ENCODE results near the gene CEP126.

The CEP126 gene

GRCh38 chr11:101914738-101915426 lies at the start of gene CEP126:
TSS of gene CEP126 (plus strand) at chr11:101915010. CDS start at chr11:101915285, 275 bp downstream.
- DNase-seq (ENCODE audit: low read depth in 2 of 2) = peak; percentile 86 to 91

DNA sequence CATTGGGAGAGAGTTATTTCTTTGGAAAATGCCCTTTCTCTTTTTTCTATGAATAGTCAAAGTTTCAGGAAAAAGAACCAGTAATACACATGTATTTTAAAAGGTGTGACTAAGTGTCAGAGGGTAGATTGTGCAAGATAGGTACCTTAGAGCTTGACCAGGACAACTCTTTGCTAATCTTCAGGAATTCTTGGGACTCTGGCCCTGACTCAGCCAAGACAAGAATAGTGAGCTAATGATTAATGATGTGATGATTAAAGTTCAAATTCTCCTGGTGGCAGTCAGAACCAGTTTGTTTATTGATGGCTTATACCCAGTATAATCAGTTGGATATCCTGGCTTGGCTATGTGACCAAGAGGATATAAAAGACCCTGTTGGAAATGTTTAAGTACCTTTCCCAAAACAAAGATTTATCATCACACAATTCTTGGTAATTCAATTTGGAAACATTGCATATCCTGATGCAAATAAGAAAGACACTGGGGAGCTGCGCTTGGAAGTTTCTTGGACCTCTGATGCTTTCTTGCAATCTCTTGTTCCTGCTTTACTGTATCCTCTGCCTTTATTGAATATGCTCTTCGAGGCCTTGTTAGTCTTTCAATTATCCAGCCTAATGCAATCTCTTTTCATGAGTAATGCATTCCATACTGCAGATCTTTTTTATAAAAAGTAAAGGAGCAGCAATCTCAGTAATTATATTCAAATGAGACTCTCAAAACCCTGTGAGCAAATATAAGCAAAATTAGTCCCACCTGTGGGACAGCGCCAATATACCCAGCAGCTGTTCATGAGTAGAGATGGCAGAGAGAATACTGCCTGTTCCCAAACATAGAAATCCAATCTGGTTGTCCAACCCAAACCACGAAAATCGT lies 48.0 kb upstream of the CEP126 start:
- DNase-seq (ENCODE audit: low read depth in 2 of 2) = no peak

DNA sequence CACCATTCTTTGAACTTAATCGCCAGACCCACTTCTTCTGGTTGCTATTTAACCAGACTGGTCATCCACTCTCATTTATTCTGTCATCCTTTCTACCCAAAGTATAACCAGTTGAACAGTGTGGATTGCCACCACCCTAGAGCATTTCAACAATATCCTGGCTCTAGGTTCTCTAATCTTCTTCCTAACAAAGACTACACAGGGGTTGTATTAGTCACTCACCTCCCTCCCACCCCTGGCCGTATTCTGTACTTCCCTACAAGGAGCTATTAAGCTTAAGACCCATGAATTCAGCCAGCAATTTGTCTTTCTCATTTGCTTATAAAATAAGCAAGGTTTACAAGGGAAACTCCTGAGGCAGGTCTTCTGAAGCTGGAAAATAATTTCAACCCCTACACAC lies 46.9 kb upstream of the CEP126 start:
- no peak for DNase-seq (ENCODE audit: low read depth in 2 of 2)

- DNase-seq (ENCODE audit: low read depth in 2 of 2) = no peak
These were observed 44.3 kb upstream of the CEP126 start for GRCh38 chr11:101870510-101870909.

DNA sequence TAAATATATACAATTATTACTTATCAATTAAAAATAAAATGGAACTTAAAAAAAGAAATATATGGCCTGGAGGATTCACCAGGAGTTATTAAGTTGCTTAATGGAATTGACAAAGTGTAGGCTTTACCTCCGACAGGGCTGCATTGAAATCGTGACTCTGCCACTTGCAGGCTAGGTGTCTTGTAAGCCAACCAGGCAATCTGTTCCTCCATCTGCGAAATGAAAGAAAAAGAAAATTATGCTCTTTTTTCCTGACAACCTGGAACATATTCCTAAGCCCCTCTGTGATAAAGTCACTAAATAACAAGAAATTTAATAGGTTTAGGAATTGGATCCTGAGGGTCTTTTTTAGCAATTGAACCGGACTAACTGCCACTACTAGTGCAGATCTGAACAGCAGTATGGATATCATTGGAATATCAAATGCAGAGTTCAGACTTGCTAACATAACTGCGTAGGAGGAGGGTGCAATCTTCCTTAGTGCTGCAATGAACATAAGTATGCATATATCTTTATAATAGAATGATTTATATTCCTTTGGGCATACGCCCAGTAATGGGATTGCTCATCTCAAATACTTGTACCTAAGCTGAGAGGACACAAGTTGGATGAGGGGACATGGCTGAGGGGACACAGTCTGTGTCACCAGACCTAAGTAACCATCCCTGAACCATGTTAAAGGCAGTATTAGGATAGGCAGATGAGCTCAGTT lies 42.5 kb upstream of the CEP126 start:
- DNase-seq (ENCODE audit: low read depth in 2 of 2) = no peak

DNA sequence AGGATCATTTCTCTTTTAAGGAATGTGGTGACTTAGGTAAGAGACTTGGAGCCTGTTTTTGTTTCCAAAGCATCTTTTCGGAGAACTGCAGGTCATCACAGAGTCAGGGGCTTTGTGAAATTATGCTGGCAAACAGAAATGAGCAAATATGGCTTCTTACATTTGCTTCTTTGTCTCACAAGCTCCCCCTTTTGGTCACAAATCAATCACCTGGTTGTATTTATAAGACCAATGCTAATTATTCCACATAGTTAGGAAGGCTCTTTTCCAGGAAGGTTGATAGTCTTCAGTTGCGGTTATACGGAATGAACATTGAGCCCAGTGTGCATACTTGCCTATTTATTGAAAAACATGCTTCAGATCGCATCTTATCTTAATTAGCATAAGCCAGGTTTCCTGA lies 34.6 kb upstream of the CEP126 start:
- no peak for DNase-seq (ENCODE audit: low read depth in 2 of 2)

- no peak for DNase-seq (ENCODE audit: low read depth in 2 of 2)
These were observed 33.2 kb upstream of the CEP126 start for GRCh38 chr11:101881586-101881985.

DNA sequence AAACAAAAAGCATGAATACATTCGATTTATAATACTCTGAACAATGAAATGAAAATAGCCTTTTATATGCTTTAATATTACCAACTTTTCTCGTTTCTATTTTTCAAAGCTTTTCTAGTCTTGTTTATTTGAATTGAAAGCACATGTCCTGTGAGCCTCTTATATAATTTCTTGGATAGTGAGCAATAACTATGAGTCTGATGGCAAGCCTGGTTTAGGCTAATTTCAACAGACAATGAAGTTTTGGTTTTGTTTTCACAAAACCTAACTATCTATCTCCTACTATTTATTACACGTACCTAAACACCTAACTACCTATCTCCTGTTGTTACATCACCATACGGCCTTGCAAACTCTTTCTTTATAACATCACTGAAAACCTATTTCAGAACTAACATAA lies 29.2 kb upstream of the CEP126 start:
- no peak for DNase-seq (ENCODE audit: low read depth in 2 of 2)

- DNase-seq (ENCODE audit: low read depth in 2 of 2) = no peak
These were observed 25.0 kb upstream of the CEP126 start for GRCh38 chr11:101889767-101890166.

- DNase-seq (ENCODE audit: low read depth in 2 of 2) = no peak
These were observed 20.3 kb upstream of the CEP126 start for GRCh38 chr11:101894505-101894904.

- DNase-seq (ENCODE audit: low read depth in 2 of 2) = no peak
These were observed 7.0 kb upstream of the CEP126 start for GRCh38 chr11:101907815-101908214.

- no peak for DNase-seq (ENCODE audit: low read depth in 2 of 2)
These were observed 5.7 kb upstream of the CEP126 start for GRCh38 chr11:101909087-101909486.

DNA sequence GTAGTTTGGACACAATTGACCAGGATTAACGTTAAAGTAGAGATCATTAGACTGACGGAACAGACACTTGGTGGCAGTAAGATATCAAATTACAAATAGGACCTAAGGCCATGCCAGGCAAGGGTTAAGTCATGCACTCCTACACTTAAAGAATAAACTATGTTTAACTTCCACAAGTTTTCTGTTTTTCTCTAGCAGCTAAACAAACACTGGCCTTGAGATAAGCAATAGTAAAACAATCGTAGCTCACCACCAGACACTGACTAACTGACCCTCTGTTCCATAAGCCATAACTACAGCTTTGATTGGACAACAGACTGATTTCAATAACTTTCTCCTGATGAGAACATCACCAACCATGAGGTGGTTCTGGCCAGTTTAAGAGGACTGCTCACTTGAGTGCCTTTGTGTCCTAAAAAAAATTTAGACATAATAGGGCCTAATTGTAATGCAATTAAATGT lies 2.0 kb upstream of the CEP126 start:
- no peak for DNase-seq (ENCODE audit: low read depth in 2 of 2)

GRCh38 chr11:101913656-101914055 lies 1.2 kb upstream of the CEP126 start:
- DNase-seq (ENCODE audit: low read depth in 2 of 2) = no peak

GRCh38 chr11:101914341-101914737 lies 471 bp upstream of the CEP126 start:
- no peak for DNase-seq (ENCODE audit: low read depth in 2 of 2)

GRCh38 chr11:101915791-101916291 lies 1.0 kb downstream of the CEP126 start:
- DNase-seq (ENCODE audit: low read depth in 2 of 2) = no peak

DNA sequence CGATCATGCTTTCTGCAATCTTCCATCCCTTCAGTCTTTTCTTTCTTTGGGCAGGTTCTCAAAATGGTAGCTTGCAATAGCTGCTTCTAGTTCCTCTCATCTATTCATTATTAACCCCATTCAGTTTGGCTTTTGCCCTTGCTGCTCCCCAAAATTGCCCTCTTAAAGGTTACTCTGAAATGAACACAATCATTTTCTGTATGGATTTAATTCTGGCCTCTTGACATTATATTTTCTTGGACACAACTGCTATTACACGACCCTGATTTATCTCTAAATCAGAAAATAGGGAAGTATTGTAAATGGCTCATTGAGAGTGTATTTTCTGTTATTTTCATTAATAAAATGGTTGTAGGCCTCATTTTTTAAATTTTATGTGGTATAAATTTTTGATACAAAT lies 1.6 kb downstream of the CEP126 start, which contains the start of gene ANGPTL5:
TSS of gene ANGPTL5 (minus strand) at position 101 of the 400 bp plus-strand sequence. CDS start 8,613 bp downstream, outside the sequence.
- no peak for DNase-seq (ENCODE audit: low read depth in 2 of 2)

- no peak for DNase-seq (ENCODE audit: low read depth in 2 of 2)
These were observed 2.4 kb downstream of the CEP126 start for GRCh38 chr11:101917226-101917625.

GRCh38 chr11:101920992-101921391 lies 6.2 kb downstream of the CEP126 start:
- no peak for DNase-seq (ENCODE audit: low read depth in 2 of 2)

DNA sequence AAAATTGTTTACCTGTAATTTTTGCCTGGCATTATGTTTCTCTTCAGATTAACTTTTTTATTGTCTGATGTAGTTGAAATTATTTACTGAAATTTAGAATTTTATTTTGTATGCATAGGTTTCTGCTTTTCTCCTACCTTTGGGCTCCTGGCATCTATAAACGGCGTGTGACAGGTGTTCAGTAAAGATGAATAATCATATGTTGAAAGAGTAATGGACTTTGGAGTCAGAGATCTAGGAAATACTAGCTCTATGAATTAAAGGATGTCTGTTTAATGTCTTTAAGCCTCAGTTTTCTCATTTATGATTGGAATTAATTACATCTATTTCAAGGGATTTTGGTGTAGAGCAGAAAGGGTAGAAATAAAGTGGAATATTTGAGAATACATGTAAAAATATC lies 8.7 kb downstream of the CEP126 start:
- DNase-seq (ENCODE audit: low read depth in 2 of 2) = no peak

- no peak for DNase-seq (ENCODE audit: low read depth in 2 of 2)
These were observed 14.6 kb downstream of the CEP126 start for GRCh38 chr11:101929294-101929915.

DNA sequence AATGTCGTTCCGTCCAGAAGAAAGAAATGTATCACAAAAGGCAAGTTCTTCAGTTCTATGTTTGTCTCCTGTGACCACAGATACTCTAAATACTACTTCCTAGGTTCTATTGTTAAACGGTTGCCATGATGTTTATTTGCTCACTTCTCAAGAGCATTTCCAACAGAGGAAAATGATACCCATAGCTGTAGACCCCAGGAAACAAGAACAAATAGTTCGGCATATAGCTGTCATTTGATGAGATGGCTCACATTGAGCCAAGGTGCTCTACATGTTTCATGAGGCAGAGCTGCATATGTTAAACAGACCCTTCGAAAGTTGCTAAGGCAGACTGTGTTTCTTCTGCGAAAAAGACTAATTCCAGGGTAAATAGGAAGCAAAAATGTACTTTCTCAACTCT lies 16.9 kb downstream of the CEP126 start:
- DNase-seq (ENCODE audit: low read depth in 2 of 2) = no peak

Measured in stimulated activated CD4-positive, alpha-beta T cell treated with anti-CD3 and anti-CD28 coated beads, Interleukin-12 subunit alpha, Interleukin-12 subunit beta, amount 100 ng/mL, for 24 hours (primary cell).